NCI-H2196 treated with DMSO at 0.1 percent for 48 hours (cell line): ENCODE data around the gene PACS1.

Source experiments
- DNase-seq: peaks from one replicate; lab custom pipeline; 2025; ENCODE audit not compliant: unreplicated experiment; lab: John Stamatoyannopoulos, UW

PACS1 gene

DNA sequence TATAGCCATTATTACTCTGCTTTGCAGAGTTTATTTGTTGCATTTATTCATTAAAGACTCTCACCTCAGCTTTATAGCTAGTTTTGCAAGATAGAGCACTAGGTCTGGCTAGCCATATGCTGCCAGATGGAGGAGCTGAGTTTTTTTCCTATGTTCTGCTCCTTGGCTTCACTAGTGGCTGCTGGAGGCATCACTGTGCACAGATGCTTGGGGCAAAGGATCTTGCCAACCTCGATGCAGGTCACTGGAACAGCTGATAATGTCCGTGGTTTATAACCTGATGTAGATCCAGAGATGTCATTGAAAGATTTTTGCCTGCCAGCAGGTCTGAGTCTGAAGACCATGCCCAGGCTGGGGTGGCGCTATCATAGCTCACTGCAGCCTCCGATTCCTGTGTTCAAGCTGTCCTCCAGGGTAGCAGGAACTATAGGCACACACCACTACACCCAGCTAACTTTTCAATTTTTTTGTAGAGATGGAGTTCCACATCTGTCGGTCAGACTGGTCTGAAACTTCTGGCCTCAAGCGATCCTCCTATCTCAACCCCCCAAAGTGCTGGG lies 63.2 kb downstream of the PACS1 start:
- no peak for DNase-seq

DNA sequence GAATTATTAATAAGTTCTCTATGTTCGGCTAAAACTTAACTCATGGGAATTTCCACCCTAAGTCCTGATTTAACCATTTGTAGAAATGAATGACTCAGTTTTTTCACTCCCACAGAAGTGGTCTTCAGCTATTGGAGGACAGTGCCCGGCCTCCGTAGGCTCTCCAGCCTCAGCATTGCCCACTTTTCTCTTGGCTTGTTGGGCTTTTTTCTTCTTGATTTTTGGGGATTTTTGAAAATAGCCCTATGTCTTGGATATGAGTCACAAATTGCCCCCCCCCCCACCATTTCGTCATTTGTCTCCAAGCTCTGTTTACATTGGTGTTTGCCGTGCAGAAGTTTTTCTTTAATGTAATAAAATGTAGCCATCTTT lies 66.7 kb downstream of the PACS1 start:
- DNase-seq = no peak

DNA sequence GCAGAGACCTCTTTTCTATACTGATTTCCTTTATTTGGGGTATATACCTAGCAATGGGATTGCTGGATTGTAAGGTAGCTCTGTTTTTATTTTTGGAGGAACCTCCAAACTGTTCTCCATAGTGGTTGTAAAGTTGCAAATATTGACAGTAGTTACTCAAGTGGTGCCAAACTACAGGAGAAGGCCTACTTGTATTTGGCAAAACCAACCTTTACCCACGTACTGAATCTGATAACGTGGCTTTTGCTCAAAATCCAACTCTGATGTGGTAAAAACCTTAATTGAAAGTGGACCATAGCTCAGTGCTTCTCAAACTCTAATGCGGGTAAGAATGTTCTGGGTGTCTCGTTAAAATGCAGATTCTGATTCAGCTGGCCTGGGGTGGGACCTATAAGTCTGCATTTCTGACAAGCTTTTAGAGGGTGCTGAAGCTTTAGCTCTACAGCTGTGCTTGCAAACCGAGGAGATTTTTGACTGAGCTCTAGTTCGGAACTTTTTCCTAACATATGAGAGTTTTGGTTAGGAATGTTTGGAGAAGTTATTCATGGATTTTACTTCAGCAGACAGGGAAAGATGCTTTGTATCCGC lies 69.8 kb downstream of the PACS1 start:
- no peak for DNase-seq

DNA sequence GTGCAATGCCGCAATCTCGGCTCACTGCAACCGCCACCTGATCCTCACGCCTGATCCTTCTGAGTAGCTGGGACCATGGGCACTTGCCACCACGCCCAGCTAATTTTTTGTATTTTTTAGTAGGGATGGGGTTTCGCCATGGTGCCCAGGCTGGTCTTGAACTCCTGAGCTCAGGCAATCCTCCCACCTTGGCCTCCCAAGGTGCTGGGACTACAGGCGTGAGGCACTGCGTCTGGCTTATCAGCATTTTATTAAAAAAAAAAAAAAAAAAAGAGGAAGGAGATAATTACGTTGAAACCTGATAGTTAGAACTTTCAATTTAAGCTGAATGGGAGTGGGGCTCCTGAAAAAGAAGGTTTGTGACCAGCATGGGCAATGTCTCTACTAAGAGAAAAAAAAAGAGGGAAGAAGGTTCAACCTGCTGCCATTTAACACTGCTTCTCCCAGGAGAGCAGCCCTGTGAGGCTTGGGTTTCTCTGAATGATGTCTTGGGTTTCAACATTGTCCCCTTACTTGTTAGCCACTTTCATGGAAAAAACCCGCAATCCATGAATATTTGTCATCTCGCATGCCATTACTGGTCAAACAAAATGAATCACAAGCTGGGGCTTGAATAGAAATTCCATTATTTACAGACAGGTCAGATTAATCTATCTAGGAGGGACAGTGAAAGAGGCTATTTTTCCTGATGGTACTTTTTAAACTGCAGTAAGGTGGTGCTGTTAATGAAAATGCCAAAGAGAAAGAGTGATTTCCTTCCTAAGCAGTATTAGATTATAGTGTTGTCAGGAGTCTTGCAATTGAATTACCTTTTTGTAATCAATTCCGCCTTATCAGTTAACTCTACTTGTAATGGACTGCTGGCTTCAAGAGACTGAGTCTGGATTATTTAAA lies 72.5 kb downstream of the PACS1 start:
- DNase-seq = no peak

DNA sequence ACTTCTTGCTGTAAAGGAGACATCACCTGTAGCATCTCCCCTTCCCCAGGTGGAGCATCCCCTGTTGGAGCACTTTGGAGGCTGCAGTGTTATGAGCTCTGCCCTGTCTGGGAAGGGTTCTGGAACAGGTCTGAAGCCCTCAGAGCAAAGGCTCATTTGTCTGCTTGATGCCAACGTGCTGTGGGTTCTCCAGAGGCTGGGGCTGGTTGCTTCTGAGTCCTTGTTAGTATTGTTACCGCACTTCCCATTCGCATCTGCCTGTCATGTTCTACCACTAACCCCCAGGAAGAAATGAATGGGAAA lies 73.1 kb downstream of the PACS1 start:
- no peak for DNase-seq

DNA sequence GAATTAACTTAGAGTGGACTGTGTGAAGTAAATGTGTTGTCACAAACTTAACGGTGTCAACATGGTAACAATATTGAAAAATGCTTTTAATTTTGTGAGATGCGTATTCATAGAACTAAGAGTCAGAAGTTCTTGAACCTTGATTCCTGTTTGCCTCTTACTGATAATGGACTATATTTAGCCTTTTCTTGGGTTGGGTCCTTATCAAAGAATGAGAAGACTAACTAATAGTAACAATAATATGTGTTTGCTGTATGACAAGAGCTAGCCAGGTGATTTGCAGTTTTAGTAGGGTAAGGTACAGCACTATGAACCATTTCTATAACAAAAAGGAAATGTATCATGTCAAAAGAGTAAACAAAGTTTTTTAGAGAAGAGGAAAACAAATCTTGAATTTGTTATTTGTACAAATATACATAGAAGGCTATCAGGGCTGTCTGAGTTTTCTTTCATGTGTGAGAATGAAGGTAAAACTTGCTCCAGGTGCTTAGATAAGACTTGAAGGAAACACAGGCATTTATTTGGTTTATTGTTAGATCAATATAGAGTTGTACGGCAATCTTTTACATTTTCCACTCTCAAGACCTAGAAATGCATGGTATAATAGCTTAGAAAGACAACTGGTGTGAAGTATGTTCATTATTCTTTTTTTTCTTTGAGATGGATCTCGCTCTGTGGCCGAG lies 74.1 kb downstream of the PACS1 start:
- no peak for DNase-seq

DNA sequence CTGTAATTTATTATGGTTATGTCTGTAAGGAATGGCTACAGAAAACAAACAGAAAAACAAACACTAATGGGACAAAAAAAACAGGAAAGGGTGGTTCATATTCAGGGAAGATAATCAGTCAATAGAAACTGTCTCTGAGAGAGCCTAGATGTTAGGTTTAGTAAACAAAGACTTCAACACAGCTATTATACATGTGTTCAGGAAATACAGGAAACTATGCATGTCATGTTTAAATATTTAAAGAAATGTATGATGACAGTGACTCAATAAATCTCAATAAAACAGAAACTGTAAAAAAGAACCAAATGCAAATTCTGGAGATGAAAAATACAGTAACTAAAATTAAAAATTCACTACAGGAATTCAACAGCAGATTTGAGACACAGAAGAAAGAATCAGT lies 76.0 kb downstream of the PACS1 start:
- DNase-seq = no peak

DNA sequence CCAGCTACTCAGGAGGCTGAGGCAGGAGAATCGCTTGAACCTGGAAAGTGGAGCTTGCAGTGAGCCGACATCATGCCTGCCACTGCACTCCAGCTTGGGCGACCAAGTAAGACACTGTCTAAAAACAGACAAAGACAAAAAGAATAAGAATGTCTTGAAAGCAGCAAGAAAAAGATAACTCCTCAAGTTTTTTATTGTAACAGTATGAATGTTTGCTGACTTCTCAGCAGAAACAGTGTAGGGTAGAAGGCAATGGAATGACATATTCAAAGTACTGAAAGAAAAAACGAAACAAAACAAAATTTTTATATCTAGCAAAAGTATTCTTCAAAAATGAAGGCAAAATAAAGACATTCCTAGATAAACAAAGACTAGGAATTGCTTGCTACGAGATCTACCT lies 76.9 kb downstream of the PACS1 start:
- no peak for DNase-seq

DNA sequence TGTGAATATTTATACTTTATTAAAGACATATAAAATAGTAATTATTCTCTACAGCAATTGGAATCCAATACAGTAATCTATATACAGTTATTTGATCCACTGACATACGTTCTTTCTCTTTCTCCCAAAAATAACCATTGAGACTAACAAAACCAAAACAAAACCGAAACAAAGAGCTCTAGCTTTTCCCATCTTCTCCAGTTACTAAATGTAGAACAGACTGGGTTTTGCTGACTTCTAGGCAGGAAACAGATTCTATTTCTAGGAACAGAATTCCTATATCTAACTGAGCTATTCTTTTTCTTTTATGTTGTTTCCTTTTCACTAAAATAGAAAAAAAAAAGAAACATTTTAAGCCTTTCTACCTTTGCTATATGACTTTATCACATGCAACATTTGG lies 80.1 kb downstream of the PACS1 start:
- DNase-seq = no peak

DNA sequence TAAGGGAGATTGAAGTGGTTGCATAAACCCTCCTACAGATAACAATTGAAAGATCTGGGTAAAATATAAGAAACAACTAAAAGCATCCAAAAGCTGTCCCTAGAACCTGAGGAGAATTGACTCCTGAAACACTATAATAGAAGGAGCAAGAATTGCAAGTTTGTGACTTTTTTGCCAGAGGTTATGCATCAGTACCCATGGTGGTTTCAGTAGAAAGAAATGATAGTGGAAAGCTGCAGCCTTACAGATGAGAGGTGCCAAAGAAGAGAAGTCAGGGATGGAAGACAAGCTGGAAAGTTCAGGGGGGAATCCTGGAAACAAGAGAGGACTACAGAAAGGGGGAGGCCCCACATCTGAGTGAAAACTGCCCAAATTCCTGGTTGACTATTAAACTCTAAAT lies 80.7 kb downstream of the PACS1 start:
- no peak for DNase-seq

DNA sequence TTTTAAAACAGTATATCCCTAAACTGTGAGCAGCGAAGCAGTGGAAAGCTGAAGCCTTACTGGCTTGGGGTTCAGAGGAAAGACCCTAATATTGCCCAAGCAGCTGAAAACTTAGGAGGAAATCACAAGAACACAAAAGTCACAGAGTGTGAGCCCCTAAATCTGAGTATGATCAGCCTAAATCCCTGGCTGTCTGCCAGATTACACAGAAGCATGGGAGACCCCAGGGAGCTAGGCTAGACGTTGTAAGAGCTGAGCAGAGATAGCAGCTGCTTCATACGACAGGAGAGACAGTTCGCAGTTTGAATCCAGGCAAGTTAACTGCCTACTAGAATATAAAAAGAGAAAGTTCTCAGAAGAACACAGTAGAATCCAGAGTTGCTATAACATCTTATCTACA lies 81.2 kb downstream of the PACS1 start:
- DNase-seq = no peak

DNA sequence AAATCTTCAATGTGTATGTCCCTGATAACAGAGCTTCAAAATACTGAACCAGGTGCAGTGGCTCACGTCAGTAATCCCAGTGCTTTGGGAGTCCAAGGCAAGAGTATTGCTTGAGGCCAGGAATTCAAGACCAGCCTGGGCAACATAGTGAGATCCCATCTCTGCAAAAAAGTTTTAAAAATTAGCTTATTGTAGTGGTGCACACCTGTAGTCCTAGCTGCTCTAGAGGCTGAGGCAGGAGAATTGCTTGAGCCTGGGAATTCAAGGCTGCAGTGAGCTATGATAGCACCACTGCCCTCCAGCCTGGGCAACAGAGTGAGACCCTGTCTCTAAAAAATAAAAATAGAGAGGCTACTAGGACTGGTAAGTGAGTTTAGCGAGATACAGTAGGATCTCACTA lies 84.0 kb downstream of the PACS1 start:
- no peak for DNase-seq

DNA sequence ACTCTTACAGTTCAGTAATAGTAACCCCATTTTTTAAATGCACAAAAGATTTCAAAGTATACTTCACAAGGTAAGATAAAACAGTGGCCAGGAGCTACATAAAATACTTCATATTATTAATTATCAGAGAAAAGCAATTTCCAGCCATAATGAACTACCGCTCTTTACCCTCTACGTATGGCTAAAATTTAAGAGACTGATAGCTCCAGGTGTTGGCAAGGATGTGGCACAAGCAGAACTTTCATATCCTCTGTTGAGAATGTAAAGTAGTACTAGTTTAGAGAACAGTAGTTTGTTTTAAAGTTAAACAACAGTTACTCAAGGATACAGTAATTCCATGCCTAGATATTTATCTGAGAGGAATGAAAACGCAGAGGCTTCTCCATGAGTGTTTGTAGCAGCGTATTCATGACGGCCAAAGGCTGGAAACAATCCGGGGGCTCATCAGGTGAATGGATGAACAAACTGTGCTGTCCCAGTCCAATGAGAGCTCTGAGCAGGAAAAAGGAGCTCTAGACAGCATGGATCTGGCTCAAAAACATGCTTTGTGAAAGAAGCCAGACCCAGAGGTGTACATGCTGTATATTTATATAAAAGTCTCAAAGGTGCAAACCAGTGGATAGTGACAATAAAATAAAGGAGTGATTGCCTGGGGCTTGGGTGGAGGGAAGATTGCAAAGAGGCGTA lies 85.5 kb downstream of the PACS1 start:
- DNase-seq = no peak

DNA sequence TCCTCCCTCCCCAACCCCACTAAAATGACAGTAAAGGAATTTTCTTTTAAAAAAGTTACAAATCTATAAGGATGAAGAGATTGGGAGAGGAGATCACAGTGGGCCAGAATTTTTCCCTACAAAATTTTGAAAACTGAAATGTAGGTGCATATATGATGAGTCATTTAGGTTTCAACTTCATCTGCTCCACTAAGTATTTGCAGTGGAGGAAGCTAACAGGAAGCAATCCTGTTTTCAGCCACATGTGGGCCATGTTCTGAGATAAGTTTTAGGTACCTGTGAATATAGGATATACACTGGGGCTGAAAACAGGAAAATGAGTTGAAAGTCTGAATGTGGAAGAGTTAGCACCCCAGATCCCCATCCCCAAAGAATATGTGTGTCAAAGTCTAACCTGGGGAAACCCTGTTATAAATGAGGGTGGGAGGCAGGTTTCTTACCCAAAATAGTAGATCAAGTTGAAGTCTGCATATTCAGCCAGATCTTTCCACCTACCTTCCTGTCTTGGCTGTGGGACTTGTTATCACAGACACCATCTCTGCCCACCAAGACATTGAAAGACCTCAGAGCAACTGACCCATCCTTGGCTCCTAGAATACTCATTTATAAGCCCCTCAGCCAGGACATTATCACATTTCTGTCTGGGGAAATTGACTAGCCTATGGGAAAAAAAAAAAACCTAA lies 87.3 kb downstream of the PACS1 start:
- DNase-seq = no peak

DNA sequence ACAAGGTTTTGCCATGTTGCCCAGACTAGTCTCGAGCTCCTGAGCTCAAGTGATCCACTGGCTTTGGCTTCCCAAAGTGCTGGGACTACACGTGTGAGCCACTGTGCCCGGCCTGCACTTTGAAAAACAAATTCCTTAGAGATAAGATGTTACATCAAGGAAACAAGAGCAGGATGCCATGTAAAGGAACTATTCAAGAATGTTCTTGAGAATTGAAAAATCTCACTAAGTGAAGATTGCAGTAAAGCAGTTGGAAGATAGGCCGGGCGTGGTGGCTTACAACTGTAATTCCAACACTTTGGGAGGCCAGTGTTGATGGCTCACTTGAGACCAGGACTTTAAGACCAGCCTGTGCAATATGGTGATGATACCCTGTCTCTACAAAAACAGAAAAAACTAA lies 88.1 kb downstream of the PACS1 start:
- DNase-seq = no peak

DNA sequence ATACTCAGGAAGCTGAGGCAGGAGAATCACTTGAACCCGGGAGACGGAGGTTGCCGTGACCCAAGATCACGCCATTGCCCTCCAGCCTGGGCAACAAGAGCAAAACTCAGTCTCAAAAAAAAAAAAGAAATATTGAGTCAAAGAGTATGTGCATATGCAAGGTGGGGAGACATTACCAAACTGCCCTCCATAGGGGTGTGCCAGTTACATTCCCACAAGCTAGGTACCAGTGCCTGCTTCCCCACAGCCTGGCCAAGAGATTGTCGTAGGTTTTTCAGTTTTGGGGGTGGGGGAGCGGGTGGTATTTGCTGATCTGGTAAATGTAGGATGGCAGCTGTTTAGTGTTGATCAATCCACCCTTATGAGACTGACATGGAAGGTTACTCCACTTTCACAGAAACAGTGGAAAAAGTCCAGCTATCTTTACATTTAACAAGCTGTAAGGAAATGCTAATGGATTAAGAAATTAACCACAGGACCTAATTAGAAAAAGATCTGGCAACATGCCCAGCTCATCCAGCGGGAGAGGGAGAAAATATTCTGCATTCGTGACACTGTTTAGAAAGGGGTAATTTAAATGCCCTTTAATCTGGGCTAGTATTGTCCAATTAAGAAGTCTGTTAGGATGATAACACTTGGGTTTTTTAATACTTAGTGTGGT lies 89.4 kb downstream of the PACS1 start:
- no peak for DNase-seq

DNA sequence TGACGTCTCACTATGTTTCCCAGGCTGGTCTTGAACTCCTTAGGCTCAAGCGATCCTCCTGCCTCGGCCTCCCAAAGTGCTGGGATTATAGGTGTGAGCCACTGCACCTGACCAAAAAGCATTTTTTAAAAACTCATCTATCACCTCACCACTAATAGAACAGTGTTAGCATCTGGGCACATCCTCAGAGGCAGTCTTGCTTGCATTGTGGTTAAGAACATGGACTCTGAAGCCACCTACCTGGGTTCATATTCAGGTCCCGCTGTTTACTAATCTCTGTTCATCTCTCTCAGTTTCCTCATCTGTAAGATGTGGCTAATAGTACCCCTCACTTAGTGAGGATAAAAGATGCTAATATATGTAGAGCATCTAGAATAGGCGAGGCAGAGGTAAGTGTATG lies 90.6 kb downstream of the PACS1 start:
- DNase-seq = no peak

DNA sequence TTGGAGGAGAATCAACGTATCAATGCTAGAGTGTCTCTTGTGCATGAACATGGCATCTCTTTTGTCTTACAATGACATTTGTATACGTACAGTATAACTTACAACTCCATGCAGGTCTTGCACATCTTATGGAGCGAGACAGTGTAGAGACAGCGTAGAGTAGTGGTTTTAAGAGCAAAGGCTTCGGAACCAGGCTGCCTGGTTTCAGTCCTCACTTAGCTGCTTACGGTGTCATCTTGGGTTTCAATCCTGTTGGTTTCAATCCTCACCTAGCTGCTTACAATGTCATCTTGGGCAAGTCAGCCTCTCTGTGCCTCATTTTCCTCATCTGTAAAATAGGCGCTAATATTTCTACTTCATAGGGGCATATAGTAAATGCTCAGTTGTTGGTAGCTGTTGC lies 98.2 kb downstream of the PACS1 start:
- DNase-seq = no peak

DNA sequence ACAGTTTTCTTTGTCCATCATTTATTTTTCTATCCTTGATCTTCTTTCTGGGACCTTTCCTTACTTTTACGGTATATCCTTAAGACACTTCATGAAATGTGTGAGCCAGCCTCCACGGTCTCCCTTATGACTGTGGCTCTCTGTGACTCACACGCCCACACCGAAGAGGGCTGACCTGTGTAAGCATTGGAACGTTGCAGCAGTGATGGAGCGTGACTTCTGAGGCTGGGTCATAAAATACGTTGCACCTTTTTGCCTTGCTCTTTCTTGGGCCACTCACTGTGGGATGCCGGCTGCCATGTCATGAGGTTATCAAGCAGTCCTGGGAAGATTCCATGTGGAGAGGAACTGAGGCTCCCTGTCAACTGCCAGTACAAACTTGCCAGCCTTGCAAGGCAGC lies 102.1 kb downstream of the PACS1 start:
- DNase-seq = no peak

DNA sequence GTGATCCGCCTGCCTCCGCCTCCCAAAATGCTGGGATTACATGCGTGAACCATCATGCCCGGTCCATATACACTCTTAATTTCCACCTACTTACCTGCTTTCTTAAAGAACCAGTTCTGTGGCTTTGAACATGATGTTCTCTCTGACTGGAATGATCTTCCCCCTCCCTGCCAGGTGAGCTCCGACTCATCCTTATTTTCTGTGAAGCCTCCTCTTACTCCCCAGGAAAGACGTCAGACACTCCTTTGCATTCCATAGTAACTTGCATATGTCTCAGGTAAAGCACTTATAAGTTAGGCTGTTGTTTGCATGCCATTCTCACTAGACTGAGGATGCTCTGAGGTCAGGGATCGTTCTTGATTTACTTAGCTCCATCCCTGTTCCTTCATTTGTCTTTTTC lies 106.6 kb downstream of the PACS1 start:
- DNase-seq = no peak

DNA sequence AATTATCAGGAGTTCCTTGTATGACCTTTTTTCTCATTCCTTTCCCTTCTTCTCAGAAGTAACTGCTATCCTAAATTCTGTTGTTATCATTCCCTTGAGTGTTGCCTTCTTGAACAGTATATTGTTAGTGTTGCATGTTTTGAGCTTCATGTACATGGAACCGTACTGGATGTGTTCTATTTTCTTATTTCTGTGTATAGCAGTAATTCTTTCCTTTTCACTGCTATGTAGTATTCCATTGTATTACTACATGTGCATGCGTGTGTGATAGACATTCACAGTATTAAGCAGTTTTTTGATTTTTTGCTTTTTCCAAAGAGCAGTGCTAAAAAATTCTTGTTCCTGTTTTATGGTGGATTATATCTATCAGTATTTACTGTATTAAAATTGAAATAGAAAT lies 108.1 kb downstream of the PACS1 start:
- DNase-seq = no peak
